AG10803 (cell line): ENCODE measurements around the gene NRIP1.

Experiments used
- DNase-seq: peaks from one replicate; pipeline ENCODE4 v3.0.0; 2010; ENCODE audit warnings: low read depth
- H3K4me3 ChIP-seq: 2 replicates; pipeline ENCODE4 v1.5.1; 2011; ENCODE audit warnings: mild to moderate bottlenecking, low read length, control low read depth
- CTCF ChIP-seq: conservative IDR thresholded peaks from 2 replicates; pipeline ENCODE4 v1.5.1; 2011; ENCODE audit warnings: mild to moderate bottlenecking, low read length, control low read depth, inconsistent platforms

Gene NRIP1

GRCh38 chr21:15096146-15096545 is 31.3 kb upstream of the NRIP1 start:
- H3K4me3 ChIP-seq, result no peak overlapping the region
- TF ChIP-seq CTCF, result no peak
- no peak for DNase-seq

GRCh38 chr21:15095326-15095725 is 30.5 kb upstream of the NRIP1 start:
- no peak for DNase-seq
- no peak for TF ChIP-seq CTCF
- no peak overlapping the region for H3K4me3 ChIP-seq

GRCh38 chr21:15094706-15095105 is 29.9 kb upstream of the NRIP1 start:
- no peak for DNase-seq
- no peak for TF ChIP-seq CTCF
- H3K4me3 ChIP-seq, result no peak overlapping the region

- TF ChIP-seq CTCF, result no peak
- H3K4me3 ChIP-seq, result no peak overlapping the region
- DNase-seq, result no peak
Observed at GRCh38 chr21:15093216-15093615, 28.4 kb upstream of the NRIP1 start.

GRCh38 chr21:15092745-15093144 is 27.9 kb upstream of the NRIP1 start:
- no peak for DNase-seq
- TF ChIP-seq CTCF, result no peak
- no peak overlapping the region for H3K4me3 ChIP-seq

GRCh38 chr21:15090390-15090789 is 25.6 kb upstream of the NRIP1 start:
- TF ChIP-seq CTCF, result no peak
- no peak overlapping the region for H3K4me3 ChIP-seq
- no peak for DNase-seq

GRCh38 chr21:15088488-15088887 is 23.7 kb upstream of the NRIP1 start:
- no peak for TF ChIP-seq CTCF
- no peak overlapping the region for H3K4me3 ChIP-seq
- DNase-seq, result no peak
